Measurements from ENCODE around the gene IL15RA.

DNA sequence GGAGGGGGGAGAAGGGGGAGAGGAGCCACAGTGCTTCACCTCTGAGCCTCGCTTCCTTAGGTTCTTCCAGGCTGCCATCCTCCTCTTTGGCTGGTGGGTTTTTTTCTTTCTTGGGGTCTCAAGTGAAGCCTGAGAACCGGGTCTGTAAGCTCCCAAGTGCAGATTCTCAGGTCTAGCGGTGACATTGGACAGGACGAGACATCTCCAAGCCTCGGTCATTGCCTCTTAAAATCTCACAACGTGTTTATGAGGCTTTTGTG, 817 bp upstream of the IL15RA start:
- TF ChIP-seq CTCF (IDR thresholded peaks at IDR 0.05) = no peak
- TF ChIP-seq EP300 (IDR thresholded peaks at IDR 0.05) = no peak
